HG02884 (cell line): ENCODE measurements around the gene TMC2.
A peak's percentile ranks its signal among the peaks of the same experiment; 100 is the strongest.
"Not testable (repeated sequence)": the region's sequence is repeated elsewhere in the genome, so short reads cannot be mapped to it uniquely, and the experiment has no call there.

ENCODE experiments used
- ATAC-seq: cut with Tn5 transposase; IDR thresholded peaks from one replicate; pipeline ENCODE4 v1.9.1; 2021; ENCODE audit warnings: mild to moderate bottlenecking, moderate library complexity; ENCODE audit not compliant: unreplicated experiment

The TMC2 gene

GRCh38 chr20:2536560-2536986, at the start of gene TMC2:
TMC2 (plus strand) TSS chr20:2536573; CDS start chr20:2536622, 49 bp downstream.
- ATAC-seq, result no peak

- ATAC-seq, result not testable (repeated sequence)
Observed at GRCh38 chr20:2502808-2503384, 33.5 kb upstream of the TMC2 start.

- not testable (repeated sequence) for ATAC-seq
Observed at GRCh38 chr20:2504803-2505202, 31.6 kb upstream of the TMC2 start.

- ATAC-seq, result not testable (repeated sequence)
Observed at GRCh38 chr20:2506426-2506825, 29.9 kb upstream of the TMC2 start.

GRCh38 chr20:2507464-2507863, 28.9 kb upstream of the TMC2 start:
- no peak for ATAC-seq

- ATAC-seq, result no peak
Observed at GRCh38 chr20:2507875-2508630, 28.3 kb upstream of the TMC2 start.

GRCh38 chr20:2508631-2509467, 27.5 kb upstream of the TMC2 start, which contains the start of gene ZNF343:
ZNF343 (minus strand) TSS chr20:2508915; CDS start chr20:2493895, 15,020 bp downstream.
- peak; percentile 93 for ATAC-seq

GRCh38 chr20:2509468-2509781, 26.9 kb upstream of the TMC2 start:
- ATAC-seq, result no peak

- ATAC-seq, result no peak
Observed at GRCh38 chr20:2509794-2510193, 26.6 kb upstream of the TMC2 start.

GRCh38 chr20:2515203-2515602, 21.2 kb upstream of the TMC2 start:
- no peak for ATAC-seq

- no peak for ATAC-seq
Observed at GRCh38 chr20:2516399-2516798, 20.0 kb upstream of the TMC2 start.

- ATAC-seq, result no peak
Observed at GRCh38 chr20:2518096-2518495, 18.3 kb upstream of the TMC2 start.

GRCh38 chr20:2518558-2518957, 17.8 kb upstream of the TMC2 start:
- no peak for ATAC-seq

- ATAC-seq, result no peak
Observed at GRCh38 chr20:2519115-2519809, 17.1 kb upstream of the TMC2 start.

GRCh38 chr20:2520617-2521016, 15.8 kb upstream of the TMC2 start:
- no peak for ATAC-seq

GRCh38 chr20:2521369-2522305, 14.7 kb upstream of the TMC2 start:
- no peak for ATAC-seq

- not testable (repeated sequence) for ATAC-seq
Observed at GRCh38 chr20:2522826-2523429, 13.4 kb upstream of the TMC2 start.

- peak; percentile 74 for ATAC-seq
Observed at GRCh38 chr20:2523919-2524708, 12.3 kb upstream of the TMC2 start.
